Urinary bladder (tissue), 4 donors: ENCODE results near the gene GMDS. TPM values are rescaled to one million over a fixed set of nuclear protein-coding genes. Genes with fewer than 3 reads are reported as not detected.

Experiments
- DNase-seq: peaks from one replicate; pipeline ENCODE4 v3.0.0-alpha.2; 2015; ENCODE audit errors: extremely low spot score
- H3K27ac ChIP-seq: one replicate; pipeline ENCODE4 v1.5.1; 2013; ENCODE audit warnings: low read depth, mild to moderate bottlenecking, moderate library complexity
- H3K36me3 ChIP-seq: one replicate; pipeline ENCODE4 v1.6.1; 2013; ENCODE audit warnings: mild to moderate bottlenecking, moderate library complexity; ENCODE audit not compliant: insufficient read depth
- H3K4me1 ChIP-seq: one replicate; pipeline ENCODE4 v1.6.1; 2013; ENCODE audit warnings: mild to moderate bottlenecking, moderate library complexity; ENCODE audit not compliant: insufficient read depth
- H3K4me3 ChIP-seq: one replicate; pipeline ENCODE4 v1.5.1; 2013; ENCODE audit warnings: low read depth, low read length
- WGBS: extraction: QIAGEN DNeasy Blood & Tissue Kit; methylation state at CpG from one replicate; pipeline ENCODE4 v1.1.7; 2013; 5-methylcytosine and 5-hydroxymethylcytosine counted together
- polyA plus RNA-seq: library from polyadenylated mRNA; stranded (reverse); fragments of 200-250 nt; gene quantifications from one replicate; pipeline ENCODE4 v1.2.3, GENCODE V29; 2013
- total RNA-seq: library from RNA; depleted of rRNA; stranded (reverse); fragments of >200 nt; gene quantifications from one replicate; pipeline ENCODE4 v1.2.3, GENCODE V29; 2014
- donor health status: healthy with polysubstance abuse.
- donor health status: healthy.

GMDS gene
- total and polyA plus RNA-seq, 2 donors: 7.5 to 10.7 TPM

GRCh38 chr6:2029130-2029794, 216.1 kb downstream of the GMDS start:
- Histone ChIP-seq H3K4me1 (no peaks in the 10 kb centered on the region), H3K36me3 (no peaks in the 10 kb centered on the region), H3K27ac (no peak overlapping the region), H3K4me3 (no peak overlapping the region)
- DNase-seq: no peak
- WGBS: 92% methylated on average over 1 of the region's 1 CpG

- DNase-seq: no peak
- 32% methylated on average over 6 of the region's 6 CpGs for WGBS
- no peaks in the 10 kb centered on the region for H3K36me3 ChIP-seq
- H3K27ac ChIP-seq: no peak overlapping the region
- H3K4me1 ChIP-seq: no peaks in the 10 kb centered on the region
- no peak overlapping the region for H3K4me3 ChIP-seq
These were observed 216.9 kb downstream of the GMDS start for GRCh38 chr6:2028457-2029038.

- Histone ChIP-seq H3K4me3 (no peak overlapping the region), H3K36me3 (no peaks in the 10 kb centered on the region), H3K4me1 (no peaks in the 10 kb centered on the region), H3K27ac (no peak overlapping the region)
- DNase-seq: no peak
- WGBS: 89% methylated on average over 7 of the region's 7 CpGs
These were observed 219.3 kb downstream of the GMDS start for GRCh38 chr6:2026133-2026532.

GRCh38 chr6:2021713-2022125, 223.7 kb downstream of the GMDS start:
- Histone ChIP-seq H3K4me3 (no peak overlapping the region), H3K4me1 (no peaks in the 10 kb centered on the region), H3K36me3 (no peaks in the 10 kb centered on the region), H3K27ac (no peak overlapping the region)
- WGBS: 50% methylated on average over 4 of the region's 4 CpGs
- DNase-seq: no peak

GRCh38 chr6:2020909-2021308, 224.5 kb downstream of the GMDS start:
- H3K4me3 ChIP-seq: no peak overlapping the region
- H3K36me3 ChIP-seq: no peaks in the 10 kb centered on the region
- DNase-seq: no peak
- H3K4me1 ChIP-seq: no peaks in the 10 kb centered on the region
- H3K27ac ChIP-seq: no peak overlapping the region

- H3K4me1 ChIP-seq: no peaks in the 10 kb centered on the region
- H3K4me3 ChIP-seq: no peak overlapping the region
- no peak for DNase-seq
- no peak overlapping the region for H3K27ac ChIP-seq
- no peaks in the 10 kb centered on the region for H3K36me3 ChIP-seq
These were observed 226.4 kb downstream of the GMDS start for GRCh38 chr6:2019051-2019450.

GRCh38 chr6:2016040-2016439, 229.4 kb downstream of the GMDS start:
- Histone ChIP-seq H3K4me3 (no peak overlapping the region), H3K36me3 (no peaks in the 10 kb centered on the region), H3K4me1 (no peaks in the 10 kb centered on the region), H3K27ac (no peak overlapping the region)
- 85% methylated on average over 4 of the region's 4 CpGs for WGBS
- DNase-seq: no peak

GRCh38 chr6:2008383-2008976, 236.9 kb downstream of the GMDS start:
- 71% methylated on average over 2 of the region's 2 CpGs for WGBS
- Histone ChIP-seq H3K4me3 (no peak overlapping the region), H3K4me1 (peaks cover 2% of the 10 kb centered on the region), H3K36me3 (no peaks in the 10 kb centered on the region), H3K27ac (no peak overlapping the region)
- DNase-seq: no peak

- peaks cover 2% of the 10 kb centered on the region for H3K4me1 ChIP-seq
- no peak overlapping the region for H3K4me3 ChIP-seq
- 82% methylated on average over 4 of the region's 4 CpGs for WGBS
- no peak for DNase-seq
- H3K27ac ChIP-seq: no peak overlapping the region
- no peaks in the 10 kb centered on the region for H3K36me3 ChIP-seq
These were observed 238.2 kb downstream of the GMDS start for GRCh38 chr6:2007165-2007564.

GRCh38 chr6:2004888-2005287, 240.5 kb downstream of the GMDS start:
- 50% methylated on average over 3 of the region's 3 CpGs for WGBS
- Histone ChIP-seq H3K27ac (no peak overlapping the region), H3K36me3 (no peaks in the 10 kb centered on the region), H3K4me1 (peaks cover 2% of the 10 kb centered on the region), H3K4me3 (no peak overlapping the region)
- DNase-seq: no peak

- 68% methylated on average over 2 of the region's 2 CpGs for WGBS
- H3K4me1 ChIP-seq: peaks cover 2% of the 10 kb centered on the region
- H3K27ac ChIP-seq: no peak overlapping the region
- no peaks in the 10 kb centered on the region for H3K36me3 ChIP-seq
- H3K4me3 ChIP-seq: no peak overlapping the region
- DNase-seq: no peak
These were observed 244.4 kb downstream of the GMDS start for GRCh38 chr6:2000962-2001361.

GRCh38 chr6:1997702-1998101, 247.7 kb downstream of the GMDS start:
- H3K36me3 ChIP-seq: no peaks in the 10 kb centered on the region
- no peak overlapping the region for H3K27ac ChIP-seq
- no peak overlapping the region for H3K4me3 ChIP-seq
- DNase-seq: no peak
- 58% methylated on average over 3 of the region's 3 CpGs for WGBS
- H3K4me1 ChIP-seq: no peaks in the 10 kb centered on the region

GRCh38 chr6:1995636-1996035, 249.8 kb downstream of the GMDS start:
- DNase-seq: no peak
- Histone ChIP-seq H3K4me3 (no peak overlapping the region), H3K4me1 (no peaks in the 10 kb centered on the region), H3K27ac (no peak overlapping the region), H3K36me3 (no peaks in the 10 kb centered on the region)
- WGBS: 81% methylated on average over 2 of the region's 2 CpGs

GRCh38 chr6:1993042-1993441, 252.4 kb downstream of the GMDS start:
- WGBS: 75% methylated on average over 6 of the region's 6 CpGs
- no peak for DNase-seq

More at GRCh38 chr6:1993042-1993441, 252.4 kb downstream of the GMDS start:
- no peak overlapping the region for H3K4me3 ChIP-seq
- H3K27ac ChIP-seq: no peak overlapping the region
- H3K4me1 ChIP-seq: no peaks in the 10 kb centered on the region
- no peaks in the 10 kb centered on the region for H3K36me3 ChIP-seq
